ENCODE data around the gene STARD8.

DNA sequence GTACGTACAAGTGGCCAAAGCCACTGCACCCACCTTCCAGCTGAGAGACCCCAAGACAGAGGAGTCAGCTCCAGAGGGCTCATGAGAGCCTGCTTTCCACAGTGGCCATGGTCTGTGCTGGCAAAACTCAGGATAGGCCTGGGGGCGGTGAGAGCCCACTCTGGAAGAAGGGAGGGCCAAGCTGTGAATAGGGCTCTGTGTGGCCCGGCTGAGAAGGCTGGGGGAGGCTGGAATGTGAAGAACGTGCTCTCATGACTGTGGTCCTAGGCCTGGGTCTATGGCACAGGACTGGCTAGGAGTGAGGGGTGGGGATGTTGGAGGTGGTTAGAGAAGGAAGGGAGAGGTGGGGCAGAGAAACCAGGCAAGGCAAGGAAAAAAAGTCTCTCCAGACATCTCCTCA lies 13.3 kb downstream of the STARD8 start:
- TF ChIP-seq POLR2A (IDR thresholded peaks at IDR 0.05; ENCODE audit: low read length) (no peak), GATA1 (IDR thresholded peaks at IDR 0.05; ENCODE audit: low read depth, low read length) (no peak)

All from erythroblast (primary cell).